GM12873 (cell line): ENCODE results near the gene EIF1AD.

Source experiments
- CTCF ChIP-seq: IDR thresholded peaks from 2 replicates; pipeline ENCODE4 v1.5.1; 2012; ENCODE audit warnings: low read depth, mild to moderate bottlenecking, moderate library complexity, low read length, control low read depth; ENCODE audit not compliant: insufficient read depth; ENCODE audit errors: missing control alignments

The EIF1AD gene

GRCh38 chr11:66017321-66017720 is 15.4 kb upstream of the EIF1AD start:
- no peak for TF ChIP-seq CTCF

GRCh38 chr11:66016793-66017177 is 14.8 kb upstream of the EIF1AD start:
- TF ChIP-seq CTCF, result no peak

- TF ChIP-seq CTCF, result no peak
These were observed 14.2 kb upstream of the EIF1AD start for GRCh38 chr11:66015936-66016792.

GRCh38 chr11:66015454-66015881 is 13.5 kb upstream of the EIF1AD start:
- no peak for TF ChIP-seq CTCF

- TF ChIP-seq CTCF, result no peak
These were observed 13.0 kb upstream of the EIF1AD start for GRCh38 chr11:66014804-66015453.

GRCh38 chr11:66013762-66014100 is 11.8 kb upstream of the EIF1AD start:
- TF ChIP-seq CTCF, result no peak

GRCh38 chr11:66012946-66013761 is 11.2 kb upstream of the EIF1AD start:
- TF ChIP-seq CTCF, result no peak
